ENCODE measurements around the gene CCDC187. TPM values are rescaled to one million over a fixed set of nuclear protein-coding genes. Genes with fewer than 3 reads are reported as not detected.

Gene CCDC187
- total RNA-seq, 1 experiment from 2014 or later, result not detected

GRCh38 chr9:136328622-136329041, 24.7 kb upstream of the CCDC187 start:
- POLR2A ChIA-PET (ENCODE audit: low non-redundant PET), result no interaction called here
- peak overlapping the region; percentile 74 for H3K27ac ChIP-seq (ENCODE audit: low read depth, low read length, poor library complexity, severe bottlenecking)
- H3K27me3 ChIP-seq (replicated peaks; ENCODE audit: insufficient read depth, low read depth, low read length, poor library complexity), result no peaks in the 10 kb centered on the region
- TF ChIP-seq CTCF (conservative IDR thresholded peaks at IDR 0.05; ENCODE audit: low read depth, low read length), result no peak
- intact Hi-C loops (cut with micrococcal nuclease; ENCODE audit: unreplicated experiment), result no loop called here
- H3K9me3 ChIP-seq (ENCODE audit: low read depth, low read length, poor library complexity, severe bottlenecking), result no peaks in the 10 kb centered on the region
- peaks cover 25% of the 10 kb centered on the region for H3K4me1 ChIP-seq (ENCODE audit: insufficient read depth, low read length, poor library complexity, severe bottlenecking)
- peak overlapping the region; percentile 76 for H3K4me3 ChIP-seq (ENCODE audit: low read depth, low read length, poor library complexity, severe bottlenecking)
- no TSS peak for BruUV-seq (replicated peaks)
- no peaks in the 10 kb centered on the region for H3K36me3 ChIP-seq (ENCODE audit: insufficient read depth, low read length, poor library complexity, severe bottlenecking)
- DNase-seq (ENCODE audit: low spot score), result peak; percentile 51
- CTCF ChIA-PET, result no interaction called here

GRCh38 chr9:136328011-136328621, 24.2 kb upstream of the CCDC187 start:
- Histone ChIP-seq H3K27ac (ENCODE audit: low read depth, low read length, poor library complexity, severe bottlenecking) (peak overlapping the region; percentile 74), H3K36me3 (ENCODE audit: insufficient read depth, low read length, poor library complexity, severe bottlenecking) (no peaks in the 10 kb centered on the region), H3K9me3 (ENCODE audit: low read depth, low read length, poor library complexity, severe bottlenecking) (no peaks in the 10 kb centered on the region), H3K4me3 (ENCODE audit: low read depth, low read length, poor library complexity, severe bottlenecking) (peak overlapping the region; percentile 76), H3K27me3 (replicated peaks; ENCODE audit: insufficient read depth, low read depth, low read length, poor library complexity) (no peaks in the 10 kb centered on the region), H3K4me1 (ENCODE audit: insufficient read depth, low read length, poor library complexity, severe bottlenecking) (peaks cover 25% of the 10 kb centered on the region)
- intact Hi-C loops (cut with micrococcal nuclease; ENCODE audit: unreplicated experiment), result no loop called here
- BruUV-seq (replicated peaks), result no TSS peak
- DNase-seq (ENCODE audit: low spot score), result no peak
- CTCF ChIA-PET, result no interaction called here
- POLR2A ChIA-PET (ENCODE audit: low non-redundant PET), result no interaction called here
- no peak for TF ChIP-seq EZH2 (IDR thresholded peaks at IDR 0.05; ENCODE audit: borderline replicate concordance, low read depth, low read length, poor library complexity, severe bottlenecking)
- no peak for TF ChIP-seq CTCF (conservative IDR thresholded peaks at IDR 0.05; ENCODE audit: low read depth, low read length)

GRCh38 chr9:136327304-136327974, 23.5 kb upstream of the CCDC187 start, which contains the start of gene GPSM1:
Gene GPSM1 (plus strand): TSS chr9:136327539. CDS start chr9:136327696, 157 bp downstream.
- Histone ChIP-seq H3K9me3 (ENCODE audit: low read depth, low read length, poor library complexity, severe bottlenecking) (no peaks in the 10 kb centered on the region), H3K27me3 (replicated peaks; ENCODE audit: insufficient read depth, low read depth, low read length, poor library complexity) (no peaks in the 10 kb centered on the region), H3K4me3 (ENCODE audit: low read depth, low read length, poor library complexity, severe bottlenecking) (peak within 1 kb of the TSS; percentile 76), H3K4me1 (ENCODE audit: insufficient read depth, low read length, poor library complexity, severe bottlenecking) (peaks cover 25% of the 10 kb centered on the region), H3K36me3 (ENCODE audit: insufficient read depth, low read length, poor library complexity, severe bottlenecking) (no peaks in the 10 kb centered on the region), H3K27ac (ENCODE audit: low read depth, low read length, poor library complexity, severe bottlenecking) (peak within 1 kb of the TSS; percentile 74)
- DNase-seq (ENCODE audit: low spot score), result peak; percentile 56
- TF ChIP-seq EZH2 (IDR thresholded peaks at IDR 0.05; ENCODE audit: borderline replicate concordance, low read depth, low read length, poor library complexity, severe bottlenecking), result no peak
- no peak for TF ChIP-seq CTCF (conservative IDR thresholded peaks at IDR 0.05; ENCODE audit: low read depth, low read length)
- POLR2A ChIA-PET (ENCODE audit: low non-redundant PET), result no interaction called here
- CTCF ChIA-PET, result no interaction called here
- no TSS peak for BruUV-seq (replicated peaks)
- intact Hi-C loops (cut with micrococcal nuclease; ENCODE audit: unreplicated experiment), result no loop called here
